ENCODE results near the gene PUM1.

DNA sequence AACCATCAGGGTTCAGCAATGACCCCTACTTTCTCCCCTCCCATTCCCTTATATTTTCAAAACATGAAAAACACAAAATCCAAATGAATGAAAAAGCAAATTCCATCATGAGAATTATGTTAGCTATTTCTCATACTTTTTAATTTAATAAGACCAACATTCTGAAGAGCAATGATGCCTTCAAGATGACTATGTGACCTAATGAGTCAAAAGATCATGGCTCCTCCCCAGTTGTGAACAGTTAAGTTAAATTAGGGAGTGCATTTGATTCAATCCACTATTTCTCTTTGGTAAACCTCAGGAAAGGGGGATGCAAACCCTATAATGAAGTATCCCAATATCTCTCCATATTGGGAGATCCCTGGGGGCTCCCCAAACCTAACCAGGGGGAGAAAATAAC is 36.5 kb downstream of the PUM1 start:
- TF ChIP-seq, protein P1, sequence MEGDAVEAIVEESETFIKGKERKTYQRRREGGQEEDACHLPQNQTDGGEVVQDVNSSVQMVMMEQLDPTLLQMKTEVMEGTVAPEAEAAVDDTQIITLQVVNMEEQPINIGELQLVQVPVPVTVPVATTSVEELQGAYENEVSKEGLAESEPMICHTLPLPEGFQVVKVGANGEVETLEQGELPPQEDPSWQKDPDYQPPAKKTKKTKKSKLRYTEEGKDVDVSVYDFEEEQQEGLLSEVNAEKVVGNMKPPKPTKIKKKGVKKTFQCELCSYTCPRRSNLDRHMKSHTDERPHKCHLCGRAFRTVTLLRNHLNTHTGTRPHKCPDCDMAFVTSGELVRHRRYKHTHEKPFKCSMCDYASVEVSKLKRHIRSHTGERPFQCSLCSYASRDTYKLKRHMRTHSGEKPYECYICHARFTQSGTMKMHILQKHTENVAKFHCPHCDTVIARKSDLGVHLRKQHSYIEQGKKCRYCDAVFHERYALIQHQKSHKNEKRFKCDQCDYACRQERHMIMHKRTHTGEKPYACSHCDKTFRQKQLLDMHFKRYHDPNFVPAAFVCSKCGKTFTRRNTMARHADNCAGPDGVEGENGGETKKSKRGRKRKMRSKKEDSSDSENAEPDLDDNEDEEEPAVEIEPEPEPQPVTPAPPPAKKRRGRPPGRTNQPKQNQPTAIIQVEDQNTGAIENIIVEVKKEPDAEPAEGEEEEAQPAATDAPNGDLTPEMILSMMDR (conservative IDR thresholded peaks at IDR 0.05 in 1 of 2, IDR thresholded peaks at IDR 0.05 in 1 of 2; ENCODE audit: extremely low read depth in 1 of 2, insufficient read depth in 1 of 2, low read depth in 1 of 2, low read length in 2 of 2): no peak
- no peak for TF ChIP-seq EZH2 (IDR thresholded peaks at IDR 0.05; ENCODE audit: borderline replicate concordance, low read length)
